MM.1S (cell line): Measurements from ENCODE around the gene SNU13.
A peak's percentile ranks its signal among the peaks of the same experiment; 100 is the strongest.
"Not testable (repeated sequence)": the region's sequence is repeated elsewhere in the genome, so short reads cannot be mapped to it uniquely, and the experiment has no call there.

Source experiments
- DNase-seq: peaks from one replicate; pipeline ENCODE4 v3.0.0-alpha.2; 2015
- H2AFZ ChIP-seq: fragments of 300-600 bp; sonication (generic); 2 replicates; pipeline ENCODE4 v1.6.0; 2016; ENCODE audit warnings: antibody characterized with exemption, low read length
- H3F3A ChIP-seq: fragments of 300-600 bp; sonication (generic); 2 replicates; pipeline ENCODE4 v1.6.1; 2016; ENCODE audit warnings: mild to moderate bottlenecking, antibody characterized with exemption, low read length, moderate library complexity, mixed read lengths; ENCODE audit not compliant: insufficient read depth
- H3K27ac ChIP-seq: fragments of 300-600 bp; sonication (generic); 2 replicates; pipeline ENCODE4 v1.5.1; 2016; ENCODE audit warnings: mild to moderate bottlenecking, low read length
- H3K27me3 ChIP-seq: fragments of 300-600 bp; sonication (generic); replicated peaks from 2 replicates; pipeline ENCODE4 v1.6.0; 2016; ENCODE audit warnings: low read length; ENCODE audit not compliant: insufficient read depth
- H3K36me3 ChIP-seq: fragments of 300-600 bp; sonication (generic); replicated peaks from 2 replicates; pipeline ENCODE4 v1.6.1; 2016; ENCODE audit warnings: mild to moderate bottlenecking, low read length, mixed read lengths; ENCODE audit not compliant: insufficient read depth
- H3K4me1 ChIP-seq: fragments of 300-600 bp; sonication (generic); 2 replicates; pipeline ENCODE4 v1.6.1; 2016; ENCODE audit warnings: low read length, mixed read lengths
- H3K4me2 ChIP-seq: fragments of 300-600 bp; sonication (generic); 2 replicates; pipeline ENCODE4 v1.6.0; 2016; ENCODE audit warnings: low read depth, low read length
- H3K4me3 ChIP-seq: fragments of 300-600 bp; sonication (generic); 2 replicates; pipeline ENCODE4 v1.5.1; 2016; ENCODE audit warnings: low read length, mixed read lengths
- H3K79me2 ChIP-seq: fragments of 300-600 bp; sonication (generic); 2 replicates; pipeline ENCODE4 v1.6.1; 2016; ENCODE audit warnings: mixed run types, low read length, mixed read lengths
- H3K9ac ChIP-seq: fragments of 300-600 bp; sonication (generic); 2 replicates; pipeline ENCODE4 v1.6.1; 2016; ENCODE audit warnings: low read length, mixed read lengths
- H3K9me2 ChIP-seq: fragments of 300-600 bp; sonication (generic); replicated peaks from 2 replicates; pipeline ENCODE4 v1.6.1; 2016; ENCODE audit warnings: mild to moderate bottlenecking, low read length, mixed read lengths; ENCODE audit not compliant: insufficient read depth
- H3K9me3 ChIP-seq: fragments of 300-600 bp; sonication (generic); replicated peaks from 2 replicates; pipeline ENCODE4 v1.6.1; 2016; ENCODE audit warnings: mild to moderate bottlenecking, low read length, mixed read lengths; ENCODE audit not compliant: insufficient read depth
- H4K20me1 ChIP-seq: fragments of 300-600 bp; sonication (generic); 2 replicates; pipeline ENCODE4 v1.6.1; 2016; ENCODE audit warnings: mild to moderate bottlenecking, low read length, moderate library complexity, mixed read lengths; ENCODE audit not compliant: insufficient read depth
- EZH2 ChIP-seq: fragments of 300-600 bp; sonication (generic); optimal IDR thresholded peaks from 2 replicates; pipeline ENCODE3; 2017; ENCODE audit warnings: low read depth, mild to moderate bottlenecking, antibody characterized with exemption, low read length, mixed read lengths
- EZH2phosphoT487 ChIP-seq: fragments of 300-600 bp; sonication (generic); IDR thresholded peaks from 2 replicates; pipeline ENCODE4 v1.6.1; 2018; ENCODE audit warnings: antibody characterized with exemption, low read length
- TF ChIP-seq, protein P1 (sequence below): fragments of 300-600 bp; sonication (generic); IDR thresholded peaks from 2 replicates; pipeline ENCODE4 v1.5.1; 2016; ENCODE audit warnings: antibody characterized with exemption, low read length, mixed read lengths

SNU13 gene

GRCh38 chr22:41688365-41689211, at the start of gene SNU13:
Gene SNU13 (minus strand): TSS chr22:41688867. CDS start chr22:41688796, 71 bp downstream.
- peaks cover 13% of the 10 kb centered on the region for H3F3A ChIP-seq
- TF ChIP-seq EZH2 (no peak), EZH2phosphoT487 (no peak)
- TF ChIP-seq, protein P1, sequence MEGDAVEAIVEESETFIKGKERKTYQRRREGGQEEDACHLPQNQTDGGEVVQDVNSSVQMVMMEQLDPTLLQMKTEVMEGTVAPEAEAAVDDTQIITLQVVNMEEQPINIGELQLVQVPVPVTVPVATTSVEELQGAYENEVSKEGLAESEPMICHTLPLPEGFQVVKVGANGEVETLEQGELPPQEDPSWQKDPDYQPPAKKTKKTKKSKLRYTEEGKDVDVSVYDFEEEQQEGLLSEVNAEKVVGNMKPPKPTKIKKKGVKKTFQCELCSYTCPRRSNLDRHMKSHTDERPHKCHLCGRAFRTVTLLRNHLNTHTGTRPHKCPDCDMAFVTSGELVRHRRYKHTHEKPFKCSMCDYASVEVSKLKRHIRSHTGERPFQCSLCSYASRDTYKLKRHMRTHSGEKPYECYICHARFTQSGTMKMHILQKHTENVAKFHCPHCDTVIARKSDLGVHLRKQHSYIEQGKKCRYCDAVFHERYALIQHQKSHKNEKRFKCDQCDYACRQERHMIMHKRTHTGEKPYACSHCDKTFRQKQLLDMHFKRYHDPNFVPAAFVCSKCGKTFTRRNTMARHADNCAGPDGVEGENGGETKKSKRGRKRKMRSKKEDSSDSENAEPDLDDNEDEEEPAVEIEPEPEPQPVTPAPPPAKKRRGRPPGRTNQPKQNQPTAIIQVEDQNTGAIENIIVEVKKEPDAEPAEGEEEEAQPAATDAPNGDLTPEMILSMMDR = no peak
- H3K79me2 ChIP-seq = peaks cover 50% of the 10 kb centered on the region
- H3K9me3 ChIP-seq = no peaks in the 10 kb centered on the region
- H3K27me3 ChIP-seq = no peaks in the 10 kb centered on the region
- peak within 1 kb of the TSS; percentile 98 for H3K9ac ChIP-seq
- peaks cover 5% of the 10 kb centered on the region; the same call in 1 of the 2 replicates for H3K36me3 ChIP-seq
- peak within 1 kb of the TSS; percentile 93 for H3K27ac ChIP-seq
- peak; percentile 98 for DNase-seq
- peak within 1 kb of the TSS; percentile 73 for H2AFZ ChIP-seq
- H3K9me2 ChIP-seq = no peaks in the 10 kb centered on the region
- H3K4me1 ChIP-seq = 0 out of 2 replicates have a peak, but pooled peaks cover 7% of the 10 kb centered on the region
- peak within 1 kb of the TSS; percentile 69 for H3K4me3 ChIP-seq
- peaks cover 1% of the 10 kb centered on the region; the same call in 1 of the 2 replicates for H4K20me1 ChIP-seq
- peak within 1 kb of the TSS; percentile 88 for H3K4me2 ChIP-seq

DNA sequence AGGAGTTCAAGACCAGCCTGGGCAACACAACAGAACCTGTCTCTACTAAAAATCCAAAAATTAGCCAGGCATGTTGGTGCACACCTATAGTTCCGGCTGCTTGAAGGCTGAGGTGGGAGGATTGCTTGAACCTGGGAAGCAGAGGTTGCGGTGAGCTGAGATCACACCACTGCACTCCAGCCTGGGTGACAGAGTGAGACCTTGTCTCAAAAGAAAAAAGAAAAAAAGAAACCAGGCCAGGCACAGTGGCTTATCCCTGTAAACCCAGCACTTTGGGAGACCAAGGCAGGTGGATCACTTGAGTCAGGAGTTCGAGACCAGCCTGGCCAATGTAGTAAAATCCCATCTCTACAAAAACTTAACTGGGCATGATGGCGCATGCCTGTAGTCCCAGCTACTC, 44.6 kb upstream of the SNU13 start:
- H3K9me3 ChIP-seq, DNase-seq, H3K9me2 ChIP-seq, H3K27ac ChIP-seq, H3K4me1 ChIP-seq, H3F3A ChIP-seq, H4K20me1 ChIP-seq, H3K27me3 ChIP-seq, H3K79me2 ChIP-seq, H2AFZ ChIP-seq, H3K4me2 ChIP-seq, H3K9ac ChIP-seq, H3K36me3 ChIP-seq, H3K4me3 ChIP-seq: not testable (repeated sequence)

GRCh38 chr22:41732096-41732772, 43.6 kb upstream of the SNU13 start:
- Histone ChIP-seq H3F3A (no peaks in the 10 kb centered on the region), H3K9me3 (no peaks in the 10 kb centered on the region), H3K9ac (no peak overlapping the region), H3K4me1 (no peaks in the 10 kb centered on the region), H3K36me3 (no peaks in the 10 kb centered on the region), H3K27me3 (no peaks in the 10 kb centered on the region), H4K20me1 (no peaks in the 10 kb centered on the region), H3K4me3 (no peak overlapping the region), H3K79me2 (no peaks in the 10 kb centered on the region), H3K9me2 (no peaks in the 10 kb centered on the region), H3K27ac (no peak overlapping the region), H2AFZ (no peak overlapping the region), H3K4me2 (no peak overlapping the region)
- DNase-seq = no peak
- TF ChIP-seq EZH2phosphoT487 = no peak
- no peak for TF ChIP-seq EZH2
- TF ChIP-seq, protein P1 = no peak
